Neutrophil (primary cell): ENCODE measurements around the gene TLDC2.

ENCODE experiments used
- H3K27ac ChIP-seq: fragments of 200-600 bp; sonication (generic); 2 replicates; pipeline ENCODE4 v1.5.1; 2016; ENCODE audit warnings: mild to moderate bottlenecking, moderate library complexity
- H3K27me3 ChIP-seq: fragments of 200-600 bp; sonication (generic); 2 replicates; pipeline ENCODE4 v1.6.0; 2016; ENCODE audit warnings: mild to moderate bottlenecking
- H3K36me3 ChIP-seq: fragments of 200-600 bp; sonication (generic); 2 replicates; pipeline ENCODE4 v1.5.1; 2017
- H3K4me1 ChIP-seq, 2 experiments: fragments of 200-600 bp in 1 of 2; sonication (generic) in 1 of 2; 1 replicate in 1 of 2; 2 replicates in 1 of 2; pipeline versions ENCODE4 v1.5.1 to v1.6.1; 2013 to 2016; ENCODE audit warnings: low read depth in 1 of 2, low read length in 1 of 2, mild to moderate bottlenecking in 1 of 2, moderate library complexity in 1 of 2; ENCODE audit not compliant: control insufficient read depth in 1 of 2, insufficient read depth in 1 of 2
- H3K4me3 ChIP-seq, 2 experiments: fragments of 200-600 bp in 1 of 2; sonication (generic) in 1 of 2; 1 replicate in 1 of 2; 2 replicates in 1 of 2; pipeline ENCODE4 v1.5.1; 2013 to 2016; ENCODE audit warnings: low read depth in 1 of 2, low read length in 1 of 2, mild to moderate bottlenecking in 1 of 2, moderate library complexity in 1 of 2
- H3K9me3 ChIP-seq: fragments of 200-600 bp; sonication (generic); 2 replicates; pipeline ENCODE4 v1.5.1; 2016
- TF ChIP-seq, protein P1 (sequence below): fragments of 200-600 bp; sonication (generic); IDR thresholded peaks from 2 replicates; pipeline ENCODE4 v1.5.1; 2016; ENCODE audit warnings: antibody characterized with exemption

The TLDC2 gene

DNA sequence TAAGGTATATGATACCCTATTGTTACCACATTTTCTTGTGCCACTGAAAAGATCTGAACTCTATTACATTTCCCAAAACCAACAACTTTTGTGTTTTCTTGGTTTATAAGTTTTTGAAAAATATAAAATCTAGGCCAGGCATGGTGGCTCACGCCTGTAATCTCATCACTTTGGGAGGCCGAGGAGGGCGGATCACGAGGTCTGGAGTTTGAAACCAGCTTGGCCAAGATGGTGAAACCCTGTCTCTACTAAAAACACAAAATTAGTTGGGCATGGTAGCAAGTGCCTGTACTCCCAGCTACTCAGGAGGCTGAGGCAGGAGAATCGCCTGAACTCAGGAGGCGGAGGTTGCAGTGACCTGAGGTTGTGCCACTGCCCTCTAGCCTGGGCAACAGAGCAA is 41.3 kb downstream of the TLDC2 start:
- peaks cover 62% of the 10 kb centered on the region for H3K36me3 ChIP-seq
- H3K4me3 ChIP-seq: no peak overlapping the region
- no peaks in the 10 kb centered on the region for H3K27me3 ChIP-seq
- H3K9me3 ChIP-seq: no peaks in the 10 kb centered on the region
- H3K27ac ChIP-seq: no peak overlapping the region
- TF ChIP-seq, protein P1, sequence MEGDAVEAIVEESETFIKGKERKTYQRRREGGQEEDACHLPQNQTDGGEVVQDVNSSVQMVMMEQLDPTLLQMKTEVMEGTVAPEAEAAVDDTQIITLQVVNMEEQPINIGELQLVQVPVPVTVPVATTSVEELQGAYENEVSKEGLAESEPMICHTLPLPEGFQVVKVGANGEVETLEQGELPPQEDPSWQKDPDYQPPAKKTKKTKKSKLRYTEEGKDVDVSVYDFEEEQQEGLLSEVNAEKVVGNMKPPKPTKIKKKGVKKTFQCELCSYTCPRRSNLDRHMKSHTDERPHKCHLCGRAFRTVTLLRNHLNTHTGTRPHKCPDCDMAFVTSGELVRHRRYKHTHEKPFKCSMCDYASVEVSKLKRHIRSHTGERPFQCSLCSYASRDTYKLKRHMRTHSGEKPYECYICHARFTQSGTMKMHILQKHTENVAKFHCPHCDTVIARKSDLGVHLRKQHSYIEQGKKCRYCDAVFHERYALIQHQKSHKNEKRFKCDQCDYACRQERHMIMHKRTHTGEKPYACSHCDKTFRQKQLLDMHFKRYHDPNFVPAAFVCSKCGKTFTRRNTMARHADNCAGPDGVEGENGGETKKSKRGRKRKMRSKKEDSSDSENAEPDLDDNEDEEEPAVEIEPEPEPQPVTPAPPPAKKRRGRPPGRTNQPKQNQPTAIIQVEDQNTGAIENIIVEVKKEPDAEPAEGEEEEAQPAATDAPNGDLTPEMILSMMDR: no peak
- no peaks in the 10 kb centered on the region for H3K4me1 ChIP-seq

DNA sequence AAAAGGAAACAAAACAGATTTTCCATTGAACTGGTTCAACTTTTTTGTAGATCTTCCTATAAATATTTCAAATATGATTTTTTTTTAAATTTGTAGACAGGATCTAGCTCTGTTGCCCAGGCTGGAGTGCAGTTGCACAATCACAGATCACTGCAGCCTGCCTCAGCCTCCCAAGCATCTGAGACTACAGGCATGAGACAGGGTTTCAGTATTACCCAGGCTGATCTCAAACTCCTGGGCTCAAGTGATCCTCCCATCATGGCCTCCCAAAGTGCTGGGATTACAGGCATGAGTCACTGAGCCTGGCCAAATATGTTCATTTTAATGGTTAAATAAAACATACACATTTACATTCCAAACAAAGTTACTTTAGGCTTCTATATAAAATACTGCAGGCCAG is 42.0 kb downstream of the TLDC2 start:
- Histone ChIP-seq H3K4me1 (no peaks in the 10 kb centered on the region), H3K27ac (no peak overlapping the region), H3K4me3 (no peak overlapping the region), H3K36me3 (peaks cover 60% of the 10 kb centered on the region), H3K9me3 (no peaks in the 10 kb centered on the region), H3K27me3 (no peaks in the 10 kb centered on the region)
- TF ChIP-seq, protein P1: no peak

DNA sequence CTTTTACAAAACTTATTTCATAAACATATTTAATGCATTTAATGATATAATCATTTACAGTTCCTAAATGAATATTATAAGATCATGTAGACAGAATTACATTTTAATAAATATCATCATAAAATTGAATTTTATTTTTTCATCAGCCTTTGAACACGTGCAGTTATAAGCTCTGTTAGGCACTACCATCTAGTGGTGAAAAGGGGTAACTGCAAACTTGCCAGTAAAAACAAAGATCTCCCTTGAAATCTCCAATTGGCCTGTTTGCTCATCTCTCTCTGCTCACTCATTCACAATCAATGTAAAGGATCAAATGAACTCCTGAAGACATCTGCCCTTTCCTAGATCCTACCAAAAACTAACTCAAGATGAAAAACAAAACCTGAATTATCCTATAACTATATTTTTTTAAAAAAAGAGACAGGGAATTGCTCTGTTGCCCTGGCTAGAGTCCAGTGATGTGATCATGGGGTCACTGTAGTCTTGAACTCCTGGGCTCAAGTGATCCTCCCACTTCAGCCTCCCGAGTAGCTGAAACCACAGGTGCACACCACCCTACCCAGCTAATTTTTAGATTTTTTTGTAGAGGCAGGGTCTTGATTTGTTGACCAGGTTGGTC is 43.9 kb downstream of the TLDC2 start:
- Histone ChIP-seq H3K27ac (no peak overlapping the region), H3K36me3 (peaks cover 48% of the 10 kb centered on the region), H3K4me3 (no peak overlapping the region), H3K27me3 (no peaks in the 10 kb centered on the region), H3K9me3 (no peaks in the 10 kb centered on the region), H3K4me1 (no peaks in the 10 kb centered on the region)
- TF ChIP-seq, protein P1: peak; percentile 80

DNA sequence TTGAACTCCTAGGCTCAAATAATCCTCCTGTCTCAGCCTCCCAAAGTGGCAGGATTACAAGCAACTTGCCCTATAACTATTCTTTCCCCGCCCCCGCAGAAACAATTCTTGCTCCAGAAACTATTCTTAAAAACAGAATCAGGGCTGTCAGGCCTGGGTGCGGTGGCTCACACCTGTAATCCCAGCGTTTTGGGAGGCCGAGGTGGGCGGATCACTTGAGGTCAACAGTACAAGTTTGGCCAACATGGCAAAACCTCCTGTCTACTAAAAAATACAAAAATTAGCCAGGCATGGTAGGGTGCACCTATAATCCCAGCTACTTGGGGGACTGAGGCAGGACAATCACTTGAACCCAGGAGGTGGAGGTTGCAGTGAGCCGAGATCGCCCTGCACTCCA is 44.4 kb downstream of the TLDC2 start:
- TF ChIP-seq, protein P1: no peak
- H3K27ac ChIP-seq: no peak overlapping the region
- H3K36me3 ChIP-seq: peaks cover 43% of the 10 kb centered on the region
- no peak overlapping the region for H3K4me3 ChIP-seq
- no peaks in the 10 kb centered on the region for H3K27me3 ChIP-seq
- no peaks in the 10 kb centered on the region for H3K4me1 ChIP-seq
- no peaks in the 10 kb centered on the region for H3K9me3 ChIP-seq

DNA sequence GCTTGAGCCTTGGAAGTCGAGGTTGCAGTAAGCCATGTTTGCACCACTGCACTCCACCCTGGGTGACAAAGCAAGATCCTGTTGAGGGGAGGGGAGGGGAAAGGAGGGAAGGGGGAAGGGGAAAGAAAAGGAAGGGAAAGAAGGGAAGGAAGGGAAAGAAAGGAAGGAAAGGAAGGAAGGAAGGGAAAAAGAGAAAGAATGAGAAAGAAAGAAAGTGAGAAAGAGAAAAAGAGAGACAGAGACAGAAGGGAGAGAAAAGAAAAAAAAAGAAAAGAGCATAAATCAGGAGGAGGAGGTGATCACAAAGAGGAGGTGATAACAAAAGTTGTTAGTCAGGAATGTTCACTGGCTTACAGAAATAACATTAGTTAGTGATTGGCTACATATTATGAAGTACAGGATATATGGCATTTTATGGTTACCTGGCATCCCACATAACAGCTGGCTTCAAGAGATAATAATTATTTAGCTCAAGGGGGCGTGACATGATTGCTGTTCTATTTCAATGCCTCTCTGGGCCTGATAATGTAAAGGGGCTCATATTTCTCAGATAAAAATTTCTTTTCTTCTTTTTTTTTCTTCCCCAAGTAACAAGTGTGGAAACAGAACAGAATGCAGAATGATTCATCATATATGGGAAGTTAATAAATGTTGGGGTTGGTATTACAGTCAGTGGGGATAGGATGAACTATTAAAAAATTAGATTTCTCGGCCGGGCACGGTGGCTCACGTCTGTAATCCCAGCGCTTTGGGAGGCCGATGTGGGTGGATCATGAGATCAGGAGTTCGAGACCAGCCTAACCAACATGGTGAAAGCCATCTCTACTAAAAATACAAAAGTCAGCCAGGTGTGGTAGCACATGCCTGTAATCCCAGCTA is 48.5 kb downstream of the TLDC2 start:
- Histone ChIP-seq H3K36me3 (peaks cover 52% of the 10 kb centered on the region), H3K27ac (no peak overlapping the region)
- TF ChIP-seq, protein P1: no peak

More for the DNA sequence above, 48.5 kb downstream of the TLDC2 start:
- no peaks in the 10 kb centered on the region for H3K4me1 ChIP-seq
- H3K27me3 ChIP-seq: no peaks in the 10 kb centered on the region
- H3K9me3 ChIP-seq: no peaks in the 10 kb centered on the region
- no peak overlapping the region for H3K4me3 ChIP-seq
